Measurements from ENCODE around the gene ADAM10.
"Not testable (repeated sequence)": the region's sequence is repeated elsewhere in the genome, so short reads cannot be mapped to it uniquely, and the experiment has no call there.

Gene ADAM10, protein sequence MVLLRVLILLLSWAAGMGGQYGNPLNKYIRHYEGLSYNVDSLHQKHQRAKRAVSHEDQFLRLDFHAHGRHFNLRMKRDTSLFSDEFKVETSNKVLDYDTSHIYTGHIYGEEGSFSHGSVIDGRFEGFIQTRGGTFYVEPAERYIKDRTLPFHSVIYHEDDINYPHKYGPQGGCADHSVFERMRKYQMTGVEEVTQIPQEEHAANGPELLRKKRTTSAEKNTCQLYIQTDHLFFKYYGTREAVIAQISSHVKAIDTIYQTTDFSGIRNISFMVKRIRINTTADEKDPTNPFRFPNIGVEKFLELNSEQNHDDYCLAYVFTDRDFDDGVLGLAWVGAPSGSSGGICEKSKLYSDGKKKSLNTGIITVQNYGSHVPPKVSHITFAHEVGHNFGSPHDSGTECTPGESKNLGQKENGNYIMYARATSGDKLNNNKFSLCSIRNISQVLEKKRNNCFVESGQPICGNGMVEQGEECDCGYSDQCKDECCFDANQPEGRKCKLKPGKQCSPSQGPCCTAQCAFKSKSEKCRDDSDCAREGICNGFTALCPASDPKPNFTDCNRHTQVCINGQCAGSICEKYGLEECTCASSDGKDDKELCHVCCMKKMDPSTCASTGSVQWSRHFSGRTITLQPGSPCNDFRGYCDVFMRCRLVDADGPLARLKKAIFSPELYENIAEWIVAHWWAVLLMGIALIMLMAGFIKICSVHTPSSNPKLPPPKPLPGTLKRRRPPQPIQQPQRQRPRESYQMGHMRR

DNA sequence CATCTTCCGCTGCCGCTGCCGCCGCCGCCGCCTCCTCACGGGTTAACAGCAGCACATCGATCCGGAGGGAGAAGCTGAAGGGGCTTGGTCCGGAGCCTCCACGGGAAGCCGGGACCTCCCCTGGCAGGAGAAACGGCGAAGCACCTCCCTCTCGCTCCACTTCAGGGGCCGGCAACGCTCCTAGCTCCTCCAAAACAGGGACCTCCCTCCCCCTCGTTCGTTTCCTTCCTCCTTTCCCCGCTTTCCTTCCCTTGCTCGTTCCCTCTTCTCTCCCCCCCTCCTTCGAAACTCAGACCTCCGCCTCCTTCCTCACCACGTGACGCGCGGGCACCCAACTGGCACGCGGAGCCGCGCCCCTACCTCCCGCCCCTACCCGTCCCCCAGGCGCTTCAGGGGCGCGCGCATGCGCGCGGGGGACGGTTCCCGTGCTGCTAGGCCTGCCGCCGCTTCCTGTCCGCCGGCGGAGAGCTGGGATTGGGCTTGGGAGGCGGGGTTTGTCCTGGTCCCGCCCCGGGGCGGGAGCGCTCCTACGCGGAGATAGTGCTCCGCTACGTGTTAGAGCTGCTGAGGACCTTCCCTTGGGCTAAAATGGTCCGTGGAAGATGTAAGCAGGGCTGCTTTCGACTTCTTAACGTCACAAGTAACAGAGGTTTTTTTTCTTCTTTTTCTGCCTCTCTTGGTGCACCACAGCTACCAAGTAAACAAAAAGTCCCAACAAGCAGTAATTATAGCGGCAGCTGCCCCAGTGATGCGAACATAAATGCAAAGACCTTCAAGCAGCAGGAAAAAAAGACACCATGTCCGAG lies at the start of gene ADAM10:
Gene ADAM10, minus strand, starts transcription at position 176 of the 806 bp plus-strand sequence. Its CDS starts 173 bp downstream, at position 3.
- DNase-seq (ENCODE audit: low read depth) = peak; percentile 99

DNA sequence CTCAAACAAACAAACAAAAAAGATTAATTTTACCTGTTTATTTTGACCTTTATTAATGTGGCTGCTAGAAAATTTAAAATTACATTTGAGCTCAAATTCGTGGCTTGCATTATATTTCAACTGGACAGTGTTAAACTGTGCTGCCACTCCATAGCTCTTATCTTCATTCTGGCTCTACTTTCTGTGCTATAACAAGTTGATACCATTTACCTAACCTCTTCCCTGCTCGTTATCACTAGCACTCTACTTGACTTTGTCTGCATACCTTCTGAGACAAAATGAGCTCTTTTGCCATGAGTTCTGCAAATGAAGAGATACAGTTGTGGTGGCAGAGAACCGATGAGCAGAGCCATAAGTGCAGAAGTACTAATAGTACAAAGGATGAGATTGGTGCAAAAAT lies 48.0 kb upstream of the ADAM10 start:
- no peak for DNase-seq (ENCODE audit: low read depth)

DNA sequence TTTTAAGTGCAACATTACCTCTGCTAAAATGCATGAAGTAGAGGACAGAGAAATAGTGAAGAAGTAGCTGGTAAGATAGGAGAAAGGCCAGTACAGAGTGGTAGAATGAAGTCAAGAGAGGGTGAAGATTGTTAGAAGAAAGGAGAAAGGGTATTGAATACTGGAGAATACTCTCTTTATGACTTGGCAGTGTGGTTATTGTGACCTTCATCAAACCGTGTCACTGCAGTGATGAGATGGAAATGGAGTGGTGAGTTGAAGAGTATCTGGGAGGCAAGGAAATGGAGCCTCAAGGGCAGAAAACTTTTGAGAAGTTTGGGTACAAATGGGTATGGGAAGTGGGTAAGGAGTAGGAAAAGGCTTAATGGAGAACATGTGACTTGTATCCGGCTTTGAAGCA lies 46.3 kb upstream of the ADAM10 start:
- DNase-seq (ENCODE audit: low read depth) = no peak

DNA sequence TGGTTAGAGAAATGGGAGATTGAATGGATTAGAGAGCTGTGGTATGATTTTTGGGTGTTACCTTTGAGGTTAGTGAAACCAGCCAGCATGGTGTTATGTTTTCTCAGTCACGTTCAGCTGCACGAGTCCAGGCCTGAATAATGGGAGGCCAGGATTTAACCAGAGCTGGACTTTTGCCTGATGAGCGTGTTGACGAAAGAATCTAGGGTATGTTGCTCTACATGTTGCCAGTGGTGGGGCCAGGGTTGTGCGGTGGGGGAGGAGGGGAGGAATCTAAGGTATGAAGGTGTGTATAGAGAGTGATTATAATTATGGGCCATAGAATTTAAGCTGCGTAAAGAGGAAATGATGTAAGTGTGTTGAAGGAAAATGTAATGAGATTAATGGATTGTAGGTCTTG lies 44.4 kb upstream of the ADAM10 start:
- DNase-seq (ENCODE audit: low read depth) = no peak

DNA sequence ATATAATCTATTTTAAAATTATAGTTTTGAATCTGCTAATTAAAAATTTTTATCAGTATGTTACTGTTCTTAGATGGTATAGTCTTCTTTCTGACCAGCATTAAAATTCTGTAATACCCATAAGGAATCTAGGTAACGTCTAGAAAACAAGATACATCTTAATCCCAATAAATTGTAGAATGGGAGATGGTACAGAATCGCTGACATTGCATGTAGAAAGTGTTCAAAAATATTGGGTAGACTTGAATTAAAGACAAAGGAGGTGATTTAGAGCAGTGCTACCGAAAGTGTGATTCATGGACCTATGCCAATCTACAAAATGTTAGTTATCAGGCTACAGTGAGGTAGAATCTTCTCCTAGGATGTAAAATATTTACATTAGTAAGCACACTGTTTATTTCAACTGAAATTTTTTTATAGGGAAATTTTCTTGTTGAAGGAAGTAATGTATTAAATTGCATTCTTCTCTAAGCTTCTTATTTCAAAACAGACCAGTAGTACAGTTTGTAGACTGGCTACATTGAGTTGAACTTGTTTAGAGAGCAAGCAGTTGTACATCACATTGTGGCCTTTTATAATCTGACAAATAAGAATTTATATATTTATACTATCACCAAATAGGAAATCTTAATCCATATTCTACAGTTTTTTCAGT lies 38.7 kb upstream of the ADAM10 start:
- DNase-seq (ENCODE audit: low read depth) = no peak

DNA sequence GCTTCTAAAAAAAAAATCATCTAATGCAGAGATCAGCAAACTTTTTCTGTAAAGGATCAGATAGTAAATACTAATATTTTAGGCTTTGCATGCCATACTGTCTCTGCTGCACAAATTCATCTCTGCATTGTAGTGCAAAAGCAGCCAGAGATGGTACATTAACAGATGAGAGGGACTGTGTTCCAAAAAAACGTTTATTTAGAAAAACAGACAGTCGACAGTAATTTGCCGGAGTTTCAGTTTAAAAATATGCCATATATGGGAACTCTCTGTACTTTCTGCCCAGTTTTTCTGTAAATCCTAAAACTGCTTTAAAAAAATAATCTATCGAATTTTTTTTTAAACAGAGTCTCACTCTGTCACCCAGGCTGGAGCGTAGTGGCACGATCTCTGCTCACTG lies 35.8 kb upstream of the ADAM10 start:
- no peak for DNase-seq (ENCODE audit: low read depth)

DNA sequence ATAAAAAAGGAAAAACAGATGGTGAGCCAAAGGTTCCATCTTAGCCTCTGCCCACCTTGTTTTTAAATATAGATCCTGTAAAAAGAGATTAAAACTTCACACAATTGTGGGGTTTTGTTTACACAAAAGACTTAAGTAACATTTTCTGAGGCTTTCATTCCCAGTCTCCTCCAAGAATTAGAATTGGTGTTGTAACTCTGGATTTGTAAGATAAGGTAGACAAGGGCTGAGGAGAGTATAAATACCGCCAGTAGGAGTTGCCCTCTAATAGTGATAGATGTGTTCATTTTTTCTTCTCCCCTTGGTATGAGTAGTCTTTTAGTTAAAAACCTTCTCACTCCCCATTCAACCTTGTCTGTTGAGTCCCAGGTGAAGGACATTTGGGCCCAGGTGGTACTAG lies 30.0 kb upstream of the ADAM10 start:
- DNase-seq (ENCODE audit: low read depth) = no peak

DNA sequence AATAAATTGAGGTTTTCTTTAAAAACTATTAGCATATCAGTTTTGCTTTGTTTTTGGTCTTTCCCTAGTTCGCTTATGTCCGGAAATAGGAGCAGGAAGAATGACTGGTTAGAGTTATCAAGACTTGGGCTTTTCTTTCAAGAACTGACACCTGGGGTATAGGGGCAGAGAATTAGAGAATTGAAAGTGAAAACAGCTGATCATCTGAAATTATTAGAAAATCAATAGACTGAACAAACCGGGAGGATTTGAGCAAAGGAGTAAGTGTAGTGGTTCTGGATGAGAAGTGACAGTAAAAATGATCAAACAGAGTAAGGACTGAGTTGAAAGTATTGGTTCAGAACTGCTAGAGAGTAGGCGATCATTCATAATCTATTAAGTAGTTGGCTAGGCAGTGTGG lies 27.6 kb upstream of the ADAM10 start:
- DNase-seq (ENCODE audit: low read depth) = no peak

DNA sequence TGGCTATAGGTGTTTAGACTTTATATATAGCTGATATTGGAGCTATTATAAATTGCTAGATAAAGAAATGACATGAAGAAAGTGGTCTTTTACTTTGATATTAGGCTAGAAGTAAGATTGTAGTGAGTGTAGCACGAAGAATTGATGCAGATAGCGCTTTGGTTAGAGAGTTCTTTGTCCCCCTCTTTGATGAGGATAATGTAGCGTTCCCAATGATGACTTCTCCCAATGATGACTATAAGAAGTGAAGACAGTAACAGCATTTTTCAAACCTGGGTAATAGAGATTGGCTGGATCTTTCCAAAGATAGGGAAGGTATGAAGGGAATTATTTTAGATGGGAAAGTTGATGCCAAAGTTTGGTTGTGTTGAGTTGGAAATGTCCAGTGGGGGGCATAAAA lies 25.9 kb upstream of the ADAM10 start:
- DNase-seq (ENCODE audit: low read depth) = no peak

DNA sequence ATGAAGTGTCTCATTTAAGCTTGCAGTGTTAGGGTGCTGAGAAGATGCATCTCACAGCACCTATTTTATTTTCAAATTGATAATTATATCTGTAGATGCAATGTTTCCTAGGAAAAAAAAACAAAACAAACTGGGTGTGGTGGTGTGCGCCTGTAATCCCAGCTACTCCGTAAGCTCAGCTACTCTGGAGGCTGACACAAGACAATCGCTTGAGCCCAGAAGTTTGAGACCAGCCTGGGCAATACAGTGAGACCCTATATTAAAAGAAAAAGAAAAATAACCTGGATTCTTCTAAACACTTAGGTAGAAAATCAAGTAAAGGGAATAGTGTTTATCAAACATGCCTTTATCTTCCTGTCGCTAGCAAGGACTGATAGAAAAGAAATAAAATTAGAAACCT lies 23.5 kb upstream of the ADAM10 start:
- no peak for DNase-seq (ENCODE audit: low read depth)

DNA sequence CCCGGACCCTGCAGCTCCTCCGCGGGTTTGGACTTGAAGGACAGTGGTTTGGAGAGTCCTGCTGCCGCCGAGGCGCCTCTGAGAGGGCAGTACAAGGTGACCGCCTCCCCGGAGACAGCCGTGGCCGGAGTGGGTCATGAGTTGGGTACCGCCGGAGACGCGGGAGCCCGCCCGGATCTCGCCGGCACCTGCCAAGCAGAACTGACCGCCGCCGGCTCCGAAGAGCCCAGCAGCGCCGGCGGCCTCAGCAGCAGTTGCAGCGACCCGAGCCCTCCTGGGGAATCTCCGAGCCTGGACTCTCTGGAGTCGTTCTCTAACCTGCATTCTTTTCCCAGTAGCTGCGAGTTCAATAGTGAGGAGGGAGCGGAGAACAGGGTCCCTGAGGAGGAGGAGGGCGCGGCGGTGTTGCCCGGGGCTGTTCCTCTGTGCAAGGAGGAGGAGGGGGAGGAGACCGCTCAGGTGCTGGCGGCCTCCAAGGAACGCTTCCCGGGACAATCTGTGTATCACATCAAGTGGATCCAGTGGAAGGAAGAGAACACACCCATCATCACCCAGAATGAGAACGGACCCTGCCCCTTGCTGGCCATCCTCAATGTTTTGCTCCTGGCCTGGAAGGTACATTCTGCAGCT lies 22.2 kb upstream of the ADAM10 start:
- no peak for DNase-seq (ENCODE audit: low read depth)

DNA sequence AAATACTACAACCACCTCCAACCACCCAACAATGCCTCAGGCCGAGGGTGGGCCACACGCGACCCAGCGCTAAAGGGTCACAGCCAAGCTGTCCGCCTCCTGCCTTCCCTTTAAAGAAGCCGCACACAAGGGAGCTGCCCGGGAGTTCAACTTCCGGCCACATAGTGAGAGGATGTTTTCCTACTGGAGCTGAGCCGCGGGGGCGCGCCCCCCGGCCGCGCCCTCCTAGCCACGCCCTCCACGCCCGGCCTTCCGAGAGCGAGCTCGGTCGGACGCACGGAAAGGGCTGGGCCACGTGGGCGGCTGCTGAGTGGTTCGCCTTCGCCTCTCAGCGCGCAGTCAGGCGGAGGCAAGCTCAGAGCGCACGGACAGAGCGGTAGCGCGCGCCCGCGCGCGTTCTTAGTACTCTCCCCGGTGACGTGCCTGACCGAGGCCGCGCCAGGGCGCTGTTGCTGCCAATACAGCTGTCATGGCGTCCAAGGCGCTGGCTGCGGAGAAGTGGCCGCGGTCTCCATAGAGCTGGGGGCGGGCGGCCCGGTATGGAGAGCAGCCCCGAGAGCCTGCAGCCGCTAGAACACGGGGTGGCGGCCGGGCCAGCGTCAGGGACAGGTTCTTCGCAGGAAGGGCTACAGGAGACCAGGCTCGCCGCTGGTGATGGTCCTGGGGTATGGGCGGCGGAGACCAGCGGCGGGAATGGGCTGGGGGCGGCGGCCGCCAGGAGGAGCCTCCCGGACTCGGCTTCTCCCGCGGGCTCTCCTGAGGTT lies 21.5 kb upstream of the ADAM10 start, which contains the start of gene MINDY2:
Gene MINDY2, plus strand, starts transcription at position 446 of the 764 bp plus-strand sequence. Its CDS starts 94 bp downstream, at position 540.
- peak; percentile 90 for DNase-seq (ENCODE audit: low read depth)

DNA sequence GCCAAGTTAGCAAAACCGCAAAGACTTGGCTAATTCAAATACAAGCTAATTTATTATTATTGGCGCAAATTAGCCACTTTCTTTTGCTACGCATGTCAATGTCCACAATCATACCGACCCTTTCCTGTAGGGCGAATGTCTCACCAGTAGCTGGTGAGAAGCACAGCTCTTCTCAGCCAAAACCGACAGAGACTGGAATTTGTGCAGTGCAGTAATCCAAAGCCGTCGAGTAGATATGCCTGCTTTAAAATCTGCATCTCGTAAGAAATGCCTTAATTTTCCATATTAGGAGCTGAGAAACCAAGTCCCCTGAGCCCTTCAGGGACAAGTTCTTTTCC lies 21.0 kb upstream of the ADAM10 start:
- DNase-seq (ENCODE audit: low read depth) = no peak

DNA sequence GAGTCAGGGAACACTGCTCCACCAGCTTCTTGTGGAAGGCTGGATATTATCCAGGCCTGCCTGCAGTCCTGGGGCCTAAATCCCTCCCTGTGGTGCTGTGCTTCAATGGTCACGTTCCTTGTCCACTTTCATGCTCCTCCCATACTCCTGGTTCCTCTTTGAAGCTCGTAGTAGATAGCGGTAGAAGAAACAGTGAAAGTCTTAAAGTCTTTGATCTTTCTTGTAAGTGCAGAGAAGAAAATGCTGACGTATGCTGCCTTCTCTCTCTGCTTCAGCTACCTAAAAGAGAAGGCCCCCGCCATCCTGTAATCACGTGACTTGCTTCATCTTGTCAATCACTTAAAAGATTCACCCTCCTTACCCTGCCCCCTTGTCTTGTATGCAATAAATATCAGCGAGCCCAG lies 19.1 kb upstream of the ADAM10 start:
- not testable (repeated sequence) for DNase-seq (ENCODE audit: low read depth)

DNA sequence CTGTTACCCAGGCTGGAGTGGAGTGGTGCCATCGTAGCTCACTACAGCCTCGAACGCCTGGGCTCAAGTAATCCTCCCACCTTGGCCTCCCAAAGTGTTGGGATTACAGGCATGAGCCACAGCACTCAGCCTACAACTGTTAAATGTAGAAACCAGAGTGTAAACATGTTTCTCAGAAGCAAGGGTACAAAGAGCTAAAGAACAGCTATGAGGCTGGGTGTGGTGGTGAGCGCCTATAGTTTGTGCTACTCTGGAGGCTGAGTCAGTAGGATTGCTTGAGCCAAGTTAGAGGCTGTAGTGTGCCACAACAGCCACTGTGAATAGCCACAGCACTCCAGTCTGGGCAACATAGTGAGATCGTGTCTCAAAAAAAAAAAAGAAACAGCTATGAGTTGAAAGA lies 16.8 kb upstream of the ADAM10 start:
- DNase-seq (ENCODE audit: low read depth) = no peak

DNA sequence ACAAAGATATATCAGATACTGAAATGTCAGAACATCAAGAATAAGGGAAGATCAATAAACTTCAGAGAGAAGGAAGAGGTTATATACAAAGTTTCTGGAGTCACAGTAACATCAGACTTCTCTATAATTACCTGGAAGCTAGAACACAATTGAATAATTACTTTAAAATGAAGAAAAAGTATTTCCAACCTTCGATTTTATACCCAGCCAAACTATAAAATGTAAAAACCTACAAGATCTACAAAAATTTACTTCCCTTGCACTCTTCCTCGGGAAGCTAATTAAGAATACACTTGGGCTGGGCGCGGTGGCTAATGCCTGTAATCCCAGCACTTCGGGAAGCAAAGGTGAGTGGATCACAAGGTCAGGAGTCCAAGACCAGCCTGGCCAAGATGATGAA lies 15.0 kb upstream of the ADAM10 start:
- no peak for DNase-seq (ENCODE audit: low read depth)

DNA sequence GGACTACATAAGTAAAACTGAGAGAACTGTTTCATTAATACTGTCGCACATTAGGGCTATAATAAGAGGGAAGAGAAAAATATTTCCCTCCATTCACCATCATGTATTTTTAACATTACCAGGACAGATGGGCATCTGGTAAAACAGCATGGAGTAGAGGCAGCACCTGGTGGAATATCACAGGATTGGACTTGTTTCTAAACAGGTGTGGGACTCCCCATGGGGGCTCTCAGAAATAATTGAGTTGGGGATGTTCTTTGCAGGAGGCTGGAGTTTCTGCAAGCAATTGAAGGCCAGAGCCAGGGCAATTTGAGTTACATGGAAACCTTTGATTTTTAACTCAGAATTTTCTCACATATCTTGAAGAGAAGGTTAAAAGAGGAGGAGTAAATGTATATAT lies 13.2 kb upstream of the ADAM10 start:
- DNase-seq (ENCODE audit: low read depth) = no peak

DNA sequence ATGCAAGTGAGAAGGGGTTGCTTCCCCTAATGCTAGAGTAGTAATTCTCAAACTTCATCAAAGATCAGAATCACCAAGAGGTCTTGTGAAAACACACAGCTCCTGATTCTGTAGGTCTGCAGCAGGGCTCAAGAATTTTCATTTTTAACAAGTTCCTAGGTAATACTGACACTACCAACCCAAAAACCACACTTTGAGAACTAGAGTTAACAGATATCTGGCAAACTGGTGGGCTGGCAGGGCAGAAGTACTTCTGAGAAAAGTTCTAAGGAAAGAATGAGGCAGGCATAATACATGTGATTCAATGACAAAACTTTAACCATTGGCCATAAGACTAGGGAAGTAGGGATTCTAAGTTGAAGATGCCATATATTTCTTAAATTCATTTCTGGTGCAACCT lies 12.8 kb upstream of the ADAM10 start:
- no peak for DNase-seq (ENCODE audit: low read depth)

DNA sequence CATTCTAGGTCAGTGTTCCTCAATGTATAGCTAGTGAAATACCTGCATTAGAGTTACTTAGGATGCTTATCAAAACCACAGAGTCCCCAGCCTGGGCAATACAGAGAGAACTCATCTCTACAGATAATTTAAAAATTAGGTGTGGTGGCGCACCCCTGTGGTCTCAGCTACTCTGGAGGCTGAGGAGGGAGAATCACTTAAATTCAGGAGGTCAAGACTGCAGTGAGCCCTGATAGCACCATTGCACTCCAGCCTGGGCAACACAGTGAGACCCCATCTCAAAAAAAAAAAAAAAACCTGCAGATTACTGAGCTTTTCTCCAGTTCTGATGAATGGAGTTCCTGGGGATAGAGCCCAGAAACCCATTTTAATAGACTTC lies 11.5 kb upstream of the ADAM10 start:
- DNase-seq (ENCODE audit: low read depth) = no peak

DNA sequence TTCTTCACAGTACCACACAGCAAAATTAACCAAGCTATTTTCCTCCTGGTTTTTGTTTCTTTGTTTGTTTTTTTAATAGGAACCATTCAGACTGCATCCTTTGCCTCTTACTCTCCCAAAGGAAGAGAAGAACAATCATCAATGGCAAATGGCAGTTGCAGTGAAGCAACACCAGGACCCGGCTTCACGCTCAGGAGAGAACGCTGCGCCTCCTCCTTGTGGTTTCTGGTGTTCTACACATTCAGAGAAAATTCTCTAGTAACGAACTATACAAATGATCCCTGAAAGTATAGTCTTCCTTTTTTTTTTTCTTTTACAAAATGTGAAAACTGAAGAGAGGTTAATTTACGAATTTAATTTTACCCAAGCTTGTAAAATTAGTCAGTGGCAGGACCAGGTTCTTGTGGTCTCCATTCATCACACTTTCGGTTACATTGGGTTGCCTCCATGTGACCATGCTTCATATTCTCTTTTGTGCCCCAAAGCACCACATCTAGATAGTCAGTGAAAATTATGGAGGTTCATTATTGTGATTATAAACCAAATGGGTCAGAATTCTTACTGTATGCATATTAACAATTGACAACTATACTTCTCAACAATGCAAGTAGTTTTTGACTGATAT lies 11.0 kb upstream of the ADAM10 start:
- no peak for DNase-seq (ENCODE audit: low read depth)

DNA sequence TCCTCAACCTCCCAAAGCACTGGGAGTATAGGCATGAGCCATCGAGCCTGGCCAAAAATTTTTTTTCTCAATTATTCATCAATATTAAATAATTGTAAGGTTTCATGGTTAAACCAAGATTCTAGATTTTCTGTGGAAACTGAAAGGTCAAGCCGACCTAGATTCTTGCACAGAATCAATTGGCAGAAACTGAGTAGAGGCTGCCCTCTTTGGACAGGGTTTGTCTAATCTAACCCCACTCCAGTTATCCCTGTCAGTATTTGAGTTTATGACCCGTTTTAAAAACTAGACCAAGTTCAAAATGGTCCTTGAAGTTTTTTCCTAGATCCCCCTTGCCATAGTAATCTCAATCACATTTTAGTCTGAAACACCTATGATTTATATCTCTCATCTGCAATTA lies 8.6 kb upstream of the ADAM10 start:
- DNase-seq (ENCODE audit: low read depth) = no peak
